CD1c-positive myeloid dendritic cell (primary cell): ENCODE measurements around the gene YBEY.

Experiments used
- DNase-seq: peaks from one replicate; pipeline ENCODE4 v3.0.0-alpha.2; 2016; ENCODE audit errors: extremely low spot score

The YBEY gene

GRCh38 chr21:46264690-46265144, 21.4 kb upstream of the YBEY start:
- DNase-seq: no peak

DNA sequence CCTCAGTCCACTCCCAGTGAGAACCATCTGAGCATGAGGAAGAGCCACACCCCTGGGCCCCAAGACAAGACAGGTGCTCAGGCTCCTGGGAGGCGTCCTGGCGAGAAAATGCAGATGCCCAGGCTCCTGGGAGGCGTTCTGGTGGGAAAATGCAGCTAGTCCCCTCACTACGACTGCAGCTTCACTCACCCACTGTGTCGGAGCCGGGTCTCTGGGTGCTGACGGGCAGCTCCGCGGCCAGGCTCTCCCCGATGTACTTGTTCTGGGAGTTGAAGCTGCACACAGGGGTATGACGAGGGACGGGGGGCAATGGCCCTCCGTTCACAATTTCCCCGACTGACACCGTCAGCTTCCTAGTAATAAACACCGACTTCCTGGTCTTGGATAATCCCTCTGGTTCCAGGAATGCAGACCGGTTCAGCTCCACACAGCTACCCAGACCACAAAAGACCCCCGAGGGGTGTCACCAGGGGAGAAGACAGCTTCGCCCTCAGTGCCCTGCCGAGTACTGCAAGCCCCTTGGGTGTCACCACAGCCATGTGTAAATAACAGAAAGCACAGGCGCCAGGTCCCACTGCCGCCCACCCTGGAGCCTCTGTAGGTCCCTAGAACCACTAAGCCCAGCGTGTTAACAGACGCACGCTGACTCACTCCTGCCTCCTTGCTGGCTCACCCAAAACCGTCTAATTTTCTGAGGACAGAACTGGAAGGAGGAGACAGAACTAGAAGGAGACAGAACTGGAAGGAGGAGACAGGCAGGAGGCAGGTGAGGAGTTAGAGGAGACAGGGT, 20.2 kb upstream of the YBEY start:
- no peak for DNase-seq

GRCh38 chr21:46266946-46267345, 19.2 kb upstream of the YBEY start:
- no peak for DNase-seq

- no peak for DNase-seq
Measured at GRCh38 chr21:46268371-46268770, 17.8 kb upstream of the YBEY start.

DNA sequence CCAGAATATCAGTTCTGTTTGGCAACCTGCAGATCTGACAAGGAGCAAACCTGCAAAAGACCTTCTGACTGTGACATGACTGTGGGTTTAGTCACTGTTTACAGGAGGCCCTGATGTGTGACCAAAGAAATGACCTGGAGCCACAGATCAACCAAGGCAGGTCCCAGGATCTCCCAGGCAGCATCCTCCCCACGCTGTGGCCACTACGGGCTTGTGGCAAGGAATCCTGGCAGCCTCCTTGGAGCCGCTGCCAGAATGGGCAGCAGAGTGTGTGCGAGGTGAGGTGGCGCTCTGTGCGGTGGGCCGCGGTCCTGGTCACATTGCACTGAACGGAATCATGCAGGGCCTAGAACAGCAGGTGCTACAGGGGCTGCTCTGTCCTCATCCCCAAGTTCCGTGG, 16.7 kb upstream of the YBEY start:
- no peak for DNase-seq

- DNase-seq: no peak
Measured at GRCh38 chr21:46273341-46273740, 12.8 kb upstream of the YBEY start.

DNA sequence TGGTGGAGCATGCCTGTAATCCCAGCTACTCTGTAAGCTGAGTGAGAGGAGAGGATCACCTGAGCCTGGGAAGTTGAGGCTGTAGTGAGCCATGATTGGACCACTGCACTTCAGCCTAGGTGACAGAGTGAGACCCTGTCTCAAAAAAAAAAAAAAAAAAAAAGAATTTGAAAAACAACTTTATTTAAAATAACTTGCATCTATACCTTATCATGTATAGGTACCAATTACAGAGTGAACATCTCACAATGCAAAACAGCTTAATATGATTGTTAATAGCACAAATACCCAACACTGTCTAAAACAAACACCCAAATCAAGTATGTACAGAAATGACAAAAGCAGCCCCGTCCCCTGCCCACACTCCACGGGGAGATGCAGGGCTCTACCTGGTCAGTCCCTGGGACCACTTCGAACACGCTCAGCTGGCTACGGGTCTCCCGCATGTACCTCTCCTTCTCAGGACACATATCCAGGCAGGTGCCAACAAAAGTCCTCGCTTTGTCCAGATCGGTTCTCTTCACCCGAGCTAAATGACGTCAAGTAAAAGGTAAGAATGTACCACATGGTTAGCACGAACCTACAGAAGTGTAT, 11.2 kb upstream of the YBEY start:
- no peak for DNase-seq

GRCh38 chr21:46284077-46284644, 2.0 kb upstream of the YBEY start:
- DNase-seq: peak; percentile 45

- DNase-seq: peak; percentile 44
Measured at GRCh38 chr21:46284733-46285132, 1.4 kb upstream of the YBEY start.

DNA sequence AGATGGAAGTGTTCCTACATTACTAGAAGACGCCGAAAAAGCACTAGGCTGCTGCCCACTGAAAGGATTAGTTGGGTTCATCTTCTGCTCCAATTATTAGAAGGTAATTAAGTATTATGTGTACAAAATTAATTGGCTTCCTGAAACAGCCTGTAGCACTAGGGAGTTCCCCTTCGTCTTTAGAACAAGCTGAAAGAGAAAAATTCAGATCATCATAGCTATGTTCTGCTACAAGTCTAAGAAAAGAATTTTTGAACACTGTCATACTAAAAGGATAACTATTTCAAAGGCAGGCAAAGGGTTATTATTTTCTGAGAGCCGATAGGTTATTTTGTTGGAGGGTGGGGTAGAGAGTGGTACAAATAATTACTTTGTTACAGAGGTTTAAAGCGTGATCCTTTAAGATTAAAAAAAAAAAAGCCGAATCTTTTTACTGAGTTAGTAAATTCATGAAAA, 908 bp upstream of the YBEY start, which contains the start of gene MCM3AP:
Gene MCM3AP (minus strand): TSS at position 406 of the 456 bp plus-strand sequence. CDS start 325 bp downstream, at position 81.
- DNase-seq: no peak

DNA sequence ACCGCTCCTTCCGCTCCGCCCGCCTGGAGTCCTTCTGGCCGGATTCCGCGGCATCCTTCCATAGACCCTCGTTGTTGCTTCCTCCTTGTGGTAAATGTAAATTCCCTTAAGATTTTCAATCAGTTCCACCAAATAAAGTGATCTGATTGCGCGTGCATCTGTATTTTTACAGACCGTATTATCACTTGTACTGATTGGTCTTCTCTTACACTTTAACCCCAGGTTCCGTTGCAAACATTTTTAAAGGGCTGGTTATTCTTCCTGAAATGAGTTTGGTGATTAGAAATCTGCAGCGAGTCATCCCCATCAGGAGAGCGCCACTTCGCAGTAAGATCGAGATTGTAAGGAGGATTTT, 483 bp downstream of the YBEY start:
- DNase-seq: peak; percentile 82

- DNase-seq: no peak
Measured at GRCh38 chr21:46287541-46287940, 1.4 kb downstream of the YBEY start.

GRCh38 chr21:46289655-46290179, 3.6 kb downstream of the YBEY start:
- no peak for DNase-seq

DNA sequence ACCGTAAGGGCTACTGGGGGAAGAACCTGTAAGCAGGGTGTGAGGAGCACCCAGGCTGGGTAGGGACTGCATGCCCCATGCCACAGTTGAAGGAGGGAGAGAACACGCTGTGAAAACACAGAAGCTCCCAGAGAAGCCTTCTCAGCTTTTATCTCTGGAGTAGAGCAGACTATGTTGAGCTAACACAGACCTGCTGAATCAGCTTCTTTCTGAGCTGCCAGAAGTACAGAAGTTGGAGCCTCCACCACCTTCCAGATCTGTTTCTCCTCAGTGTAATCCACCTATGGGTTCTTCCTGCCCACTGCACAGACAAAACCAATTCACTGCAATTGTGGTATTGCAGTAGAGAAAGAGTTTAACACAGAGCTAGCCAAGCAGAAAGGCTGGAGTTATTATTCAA, 5.4 kb downstream of the YBEY start:
- no peak for DNase-seq

DNA sequence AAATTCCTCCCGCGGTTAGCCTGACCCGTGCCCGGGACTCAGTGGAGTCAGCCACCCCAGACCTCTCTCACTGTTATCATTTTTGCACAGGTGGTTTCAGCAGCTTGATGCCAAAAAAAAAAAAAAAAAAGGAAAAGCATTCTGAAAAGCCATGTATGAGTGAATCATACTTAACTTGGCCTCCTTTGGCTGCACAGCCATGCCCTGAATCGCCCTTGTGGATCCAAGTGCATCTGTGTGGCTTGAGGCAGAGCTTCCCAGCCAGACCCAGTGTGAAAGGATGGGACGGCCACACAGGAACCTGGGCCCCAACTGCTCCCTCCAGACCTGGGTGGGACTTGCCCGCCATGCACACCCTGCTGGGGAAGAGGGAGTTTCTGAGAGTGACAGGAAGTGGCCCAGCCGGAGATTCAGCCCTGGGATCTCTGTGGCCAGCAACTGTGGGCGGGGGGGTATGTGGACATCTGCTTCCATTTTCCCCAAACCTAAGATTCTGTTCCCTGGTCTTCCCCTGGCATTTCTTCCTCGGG, 8.6 kb downstream of the YBEY start:
- DNase-seq: peak; percentile 72

DNA sequence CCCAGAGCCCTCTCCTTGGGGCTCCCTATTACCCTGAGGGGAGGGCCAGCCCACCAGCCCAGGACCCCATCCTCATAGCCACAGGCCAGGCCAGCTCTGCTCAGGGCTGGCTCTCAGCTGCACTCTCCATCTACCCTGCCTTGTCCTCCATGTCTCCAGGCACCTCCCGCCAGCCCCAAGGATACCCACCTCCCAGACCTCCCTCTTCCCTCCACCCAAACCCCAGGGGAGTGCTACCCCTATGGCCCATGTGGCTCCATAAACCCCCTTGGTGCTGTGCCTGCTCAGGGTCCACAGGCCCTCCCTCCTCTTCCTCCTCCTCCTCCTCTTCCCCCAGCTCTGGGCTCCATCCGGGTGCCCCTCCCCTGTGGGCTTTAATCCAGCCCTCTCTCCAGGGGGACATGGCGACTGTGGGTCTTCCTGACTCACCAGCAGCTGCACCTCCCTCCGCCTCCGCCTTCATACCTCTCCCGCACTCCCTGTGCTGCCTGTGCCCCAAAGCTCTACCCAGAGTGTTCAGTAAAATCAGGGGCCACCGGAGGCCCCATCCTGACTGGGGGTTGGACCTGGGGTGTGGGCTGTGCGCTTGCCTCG, 9.1 kb downstream of the YBEY start:
- no peak for DNase-seq

- DNase-seq: peak; percentile 95
Measured at GRCh38 chr21:46295996-46296752, 10.0 kb downstream of the YBEY start.

DNA sequence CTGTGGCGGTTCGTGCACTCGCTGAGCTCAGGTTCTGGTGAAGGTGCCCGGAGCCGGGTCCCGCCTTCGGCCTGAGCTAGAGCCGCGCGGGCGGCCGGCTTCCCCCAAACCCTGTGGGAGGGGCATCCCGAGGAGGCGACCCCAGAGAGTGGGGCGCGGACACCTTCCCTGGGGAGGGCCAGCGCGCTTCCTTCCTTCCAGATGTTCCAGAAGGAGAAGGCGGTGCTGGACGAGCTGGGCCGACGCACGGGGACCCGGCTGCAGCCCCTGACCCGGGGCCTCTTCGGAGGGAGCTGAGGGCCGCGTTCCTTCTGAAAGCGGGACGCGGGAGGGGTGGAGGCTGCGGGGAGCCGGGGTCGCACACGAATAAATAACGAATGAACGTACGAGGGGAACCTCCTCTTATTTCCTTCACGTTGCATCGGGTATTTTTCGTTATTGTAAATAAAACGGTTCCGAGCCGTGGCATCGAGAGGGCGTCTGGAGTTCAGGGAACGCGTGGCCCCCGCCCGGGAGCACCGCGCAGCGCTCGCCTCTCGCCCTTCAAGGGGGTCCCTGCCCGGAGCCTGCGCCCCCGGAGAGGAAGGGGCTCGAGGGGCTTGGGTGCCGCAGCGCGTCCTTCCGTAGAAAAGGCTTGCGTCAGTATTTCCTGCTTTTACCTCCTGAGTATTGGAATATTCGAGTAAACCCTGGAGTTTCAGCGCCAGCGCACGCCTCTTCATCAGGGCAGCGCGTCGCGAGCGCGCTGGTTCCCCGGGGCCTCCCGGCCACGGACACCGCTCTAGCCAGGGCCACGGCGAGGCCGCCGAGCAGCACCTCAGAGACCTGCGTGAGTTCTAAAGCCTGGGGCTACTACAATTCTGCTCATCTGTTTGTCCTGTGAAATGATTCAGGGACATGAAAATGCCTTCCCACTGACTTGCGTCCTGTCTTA, 11.5 kb downstream of the YBEY start:
- no peak for DNase-seq

DNA sequence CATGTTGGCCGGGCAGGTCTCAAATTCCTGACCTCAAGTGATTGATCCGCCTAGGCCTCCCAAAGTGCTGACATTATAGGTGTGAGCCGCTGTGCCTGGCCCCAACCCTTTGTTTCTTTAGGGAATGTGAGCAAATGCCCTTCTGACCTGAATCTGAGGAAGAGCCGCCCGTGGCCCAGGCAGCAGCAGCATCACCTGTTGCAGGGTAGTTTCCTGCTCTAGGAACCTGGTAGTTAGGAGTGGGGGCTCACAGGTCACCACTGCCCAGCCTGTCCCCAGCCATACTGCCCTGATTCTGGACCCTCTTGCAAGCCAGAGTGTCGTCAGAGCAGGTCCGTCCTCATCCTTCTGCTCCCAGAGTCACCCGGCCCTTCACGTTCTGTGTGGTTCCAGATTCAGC, 13.0 kb downstream of the YBEY start:
- DNase-seq: no peak

GRCh38 chr21:46301759-46302158, 15.6 kb downstream of the YBEY start:
- no peak for DNase-seq
